ENCODE measurements around the gene GPR89B.

Gene GPR89B

GRCh38 chr1:147897029-147897752 lies 31.0 kb upstream of the GPR89B start:
- no peak overlapping the region for H3K23ac ChIP-seq (ENCODE audit: low read length)

GRCh38 chr1:147897789-147898188 lies 30.4 kb upstream of the GPR89B start:
- H3K23ac ChIP-seq (ENCODE audit: low read length), result no peak overlapping the region

More at GRCh38 chr1:147897029-147897752, 31.0 kb upstream of the GPR89B start:
- H4K8ac ChIP-seq (ENCODE audit: low read depth, low read length), result no peak overlapping the region
- H3K27ac ChIP-seq (ENCODE audit: low read depth, low read length), result no peak overlapping the region
- H2BK5ac ChIP-seq (ENCODE audit: low read depth, low read length, poor library complexity), result no peak overlapping the region
- H3K36me3 ChIP-seq (ENCODE audit: control insufficient read depth in 1 of 2, insufficient read depth in 2 of 2, low read length in 2 of 2), result no peaks in the 10 kb centered on the region
- no peaks in the 10 kb centered on the region for H3K9me3 ChIP-seq (ENCODE audit: insufficient read depth, low read depth, low read length)
- no peak overlapping the region for H2AK5ac ChIP-seq (ENCODE audit: low read length)
- H2AFZ ChIP-seq (ENCODE audit: insufficient read depth, low read length, poor library complexity), result no peak overlapping the region
- no CpG with 5 or more reads among the region's 8 CpGs for WGBS (ENCODE audit: extremely low coverage, insufficient coverage, insufficient read length)
- no peak overlapping the region for H2BK12ac ChIP-seq (ENCODE audit: low read length)
- H4K12ac ChIP-seq (ENCODE audit: low read depth, low read length), result no peak overlapping the region
- H3K79me2 ChIP-seq (ENCODE audit: control insufficient read depth, insufficient read depth, low read length, poor library complexity), result no peaks in the 10 kb centered on the region
- no peak overlapping the region for H3K4me3 ChIP-seq (ENCODE audit: low read depth, low read length)
- H2BK120ac ChIP-seq (ENCODE audit: insufficient read depth, low read length, poor library complexity), result no peak overlapping the region
- H3K14ac ChIP-seq (ENCODE audit: low read length), result no peak overlapping the region
- no peak overlapping the region for H3K4me2 ChIP-seq (ENCODE audit: low read length)
- no peaks in the 10 kb centered on the region for H3K4me1 ChIP-seq (ENCODE audit: control insufficient read depth in 1 of 2, insufficient read depth in 2 of 2, low read length in 2 of 2)
- no peak overlapping the region for H3K4ac ChIP-seq (ENCODE audit: low read depth, low read length)
- no peak for DNase-seq
- no peak overlapping the region for H3K18ac ChIP-seq (ENCODE audit: low read length)
- H3K27me3 ChIP-seq (ENCODE audit: insufficient read depth, low read length), result no peaks in the 10 kb centered on the region
- H4K91ac ChIP-seq (ENCODE audit: low read depth, low read length), result no peak overlapping the region
- no peak overlapping the region for H3K9ac ChIP-seq (ENCODE audit: low read length)
- H3K79me1 ChIP-seq (ENCODE audit: low read length), result no peaks in the 10 kb centered on the region

GRCh38 chr1:147902253-147902845 lies 25.9 kb upstream of the GPR89B start, which contains the start of gene GJA8:
Gene GJA8 (plus strand): TSS chr1:147902795. CDS start chr1:147907956, 5,161 bp downstream.
- no peaks in the 10 kb centered on the region for H3K79me1 ChIP-seq (ENCODE audit: low read length)
- H3K4ac ChIP-seq (ENCODE audit: low read depth, low read length), result no peak within 1 kb of the TSS
- H3K9me3 ChIP-seq (ENCODE audit: insufficient read depth, low read depth, low read length), result no peaks in the 10 kb centered on the region
- no peak within 1 kb of the TSS for H2AK5ac ChIP-seq (ENCODE audit: low read length)
- H3K4me1 ChIP-seq (ENCODE audit: control insufficient read depth in 1 of 2, insufficient read depth in 2 of 2, low read length in 2 of 2), result no peaks in the 10 kb centered on the region
- no peak within 1 kb of the TSS for H3K14ac ChIP-seq (ENCODE audit: low read length)
- no peaks in the 10 kb centered on the region for H3K36me3 ChIP-seq (ENCODE audit: control insufficient read depth in 1 of 2, insufficient read depth in 2 of 2, low read length in 2 of 2)
- no peak within 1 kb of the TSS for H4K91ac ChIP-seq (ENCODE audit: low read depth, low read length)
- no peaks in the 10 kb centered on the region for H3K79me2 ChIP-seq (ENCODE audit: control insufficient read depth, insufficient read depth, low read length, poor library complexity)
- H2BK5ac ChIP-seq (ENCODE audit: low read depth, low read length, poor library complexity), result no peak within 1 kb of the TSS
- no CpG with 5 or more reads among the region's 7 CpGs for WGBS (ENCODE audit: extremely low coverage, insufficient coverage, insufficient read length)
- H3K9ac ChIP-seq (ENCODE audit: low read length), result no peak within 1 kb of the TSS
- H3K18ac ChIP-seq (ENCODE audit: low read length), result no peak within 1 kb of the TSS
- peak; percentile 27 to 55 for DNase-seq
- no peak within 1 kb of the TSS for H2BK12ac ChIP-seq (ENCODE audit: low read length)
- H4K8ac ChIP-seq (ENCODE audit: low read depth, low read length), result no peak within 1 kb of the TSS
- H4K12ac ChIP-seq (ENCODE audit: low read depth, low read length), result no peak within 1 kb of the TSS
- no peak within 1 kb of the TSS for H3K27ac ChIP-seq (ENCODE audit: low read depth, low read length)
- H3K4me3 ChIP-seq (ENCODE audit: low read depth, low read length), result no peak within 1 kb of the TSS
- no peak within 1 kb of the TSS for H2AFZ ChIP-seq (ENCODE audit: insufficient read depth, low read length, poor library complexity)
- H3K23ac ChIP-seq (ENCODE audit: low read length), result no peak within 1 kb of the TSS
- no peak within 1 kb of the TSS for H3K4me2 ChIP-seq (ENCODE audit: low read length)
- H2BK120ac ChIP-seq (ENCODE audit: insufficient read depth, low read length, poor library complexity), result no peak within 1 kb of the TSS
- no peaks in the 10 kb centered on the region for H3K27me3 ChIP-seq (ENCODE audit: insufficient read depth, low read length)

More at GRCh38 chr1:147897789-147898188, 30.4 kb upstream of the GPR89B start:
- no peak overlapping the region for H3K14ac ChIP-seq (ENCODE audit: low read length)
- H3K9ac ChIP-seq (ENCODE audit: low read length), result no peak overlapping the region
- H2BK12ac ChIP-seq (ENCODE audit: low read length), result no peak overlapping the region
- no peak overlapping the region for H3K4ac ChIP-seq (ENCODE audit: low read depth, low read length)
- DNase-seq, result no peak
- H2BK120ac ChIP-seq (ENCODE audit: insufficient read depth, low read length, poor library complexity), result no peak overlapping the region
- no peak overlapping the region for H2AFZ ChIP-seq (ENCODE audit: insufficient read depth, low read length, poor library complexity)
- no peaks in the 10 kb centered on the region for H3K4me1 ChIP-seq (ENCODE audit: control insufficient read depth in 1 of 2, insufficient read depth in 2 of 2, low read length in 2 of 2)
- H3K79me2 ChIP-seq (ENCODE audit: control insufficient read depth, insufficient read depth, low read length, poor library complexity), result no peaks in the 10 kb centered on the region
- H3K27ac ChIP-seq (ENCODE audit: low read depth, low read length), result no peak overlapping the region
- H3K18ac ChIP-seq (ENCODE audit: low read length), result no peak overlapping the region
- H2AK5ac ChIP-seq (ENCODE audit: low read length), result no peak overlapping the region
- H4K91ac ChIP-seq (ENCODE audit: low read depth, low read length), result no peak overlapping the region
- no peak overlapping the region for H4K8ac ChIP-seq (ENCODE audit: low read depth, low read length)
- H3K4me2 ChIP-seq (ENCODE audit: low read length), result no peak overlapping the region
- H2BK5ac ChIP-seq (ENCODE audit: low read depth, low read length, poor library complexity), result no peak overlapping the region
- no peaks in the 10 kb centered on the region for H3K79me1 ChIP-seq (ENCODE audit: low read length)
- WGBS (ENCODE audit: extremely low coverage, insufficient coverage, insufficient read length), result no CpG with 5 or more reads among the region's 4 CpGs
- no peak overlapping the region for H3K4me3 ChIP-seq (ENCODE audit: low read depth, low read length)
- no peak overlapping the region for H4K12ac ChIP-seq (ENCODE audit: low read depth, low read length)
- H3K27me3 ChIP-seq (ENCODE audit: insufficient read depth, low read length), result no peaks in the 10 kb centered on the region
- no peaks in the 10 kb centered on the region for H3K9me3 ChIP-seq (ENCODE audit: insufficient read depth, low read depth, low read length)
- no peaks in the 10 kb centered on the region for H3K36me3 ChIP-seq (ENCODE audit: control insufficient read depth in 1 of 2, insufficient read depth in 2 of 2, low read length in 2 of 2)

GRCh38 chr1:147904726-147905125 lies 23.5 kb upstream of the GPR89B start:
- Histone ChIP-seq H3K9ac (ENCODE audit: low read length) (no peak overlapping the region), H3K4me2 (ENCODE audit: low read length) (no peak overlapping the region), H3K27me3 (ENCODE audit: insufficient read depth, low read length) (no peaks in the 10 kb centered on the region), H3K36me3 (ENCODE audit: control insufficient read depth in 1 of 2, insufficient read depth in 2 of 2, low read length in 2 of 2) (no peaks in the 10 kb centered on the region), H3K18ac (ENCODE audit: low read length) (no peak overlapping the region), H3K4ac (ENCODE audit: low read depth, low read length) (no peak overlapping the region), H4K91ac (ENCODE audit: low read depth, low read length) (no peak overlapping the region), H2AK5ac (ENCODE audit: low read length) (no peak overlapping the region), H2BK5ac (ENCODE audit: low read depth, low read length, poor library complexity) (no peak overlapping the region), H4K8ac (ENCODE audit: low read depth, low read length) (no peak overlapping the region), H3K14ac (ENCODE audit: low read length) (no peak overlapping the region), H2AFZ (ENCODE audit: insufficient read depth, low read length, poor library complexity) (no peak overlapping the region), H2BK120ac (ENCODE audit: insufficient read depth, low read length, poor library complexity) (no peak overlapping the region), H3K4me3 (ENCODE audit: low read depth, low read length) (no peak overlapping the region), H2BK12ac (ENCODE audit: low read length) (no peak overlapping the region), H3K27ac (ENCODE audit: low read depth, low read length) (no peak overlapping the region), H3K23ac (ENCODE audit: low read length) (no peak overlapping the region), H4K12ac (ENCODE audit: low read depth, low read length) (no peak overlapping the region), H3K4me1 (ENCODE audit: control insufficient read depth in 1 of 2, insufficient read depth in 2 of 2, low read length in 2 of 2) (no peaks in the 10 kb centered on the region), H3K79me2 (ENCODE audit: control insufficient read depth, insufficient read depth, low read length, poor library complexity) (no peaks in the 10 kb centered on the region), H3K79me1 (ENCODE audit: low read length) (no peaks in the 10 kb centered on the region), H3K9me3 (ENCODE audit: insufficient read depth, low read depth, low read length) (no peaks in the 10 kb centered on the region)
- no CpG with 5 or more reads among the region's 3 CpGs for WGBS (ENCODE audit: extremely low coverage, insufficient coverage, insufficient read length)
- DNase-seq, result peak in 1 of 2 donors; percentile 20
